Esophagus muscularis mucosa (tissue), 3 donors: Measurements from ENCODE around the gene NOL6.

ENCODE experiments used
- POLR2A ChIP-seq: fragments of 450-650 bp; IDR thresholded peaks from one replicate; pipeline ENCODE4 v1.6.1; 2017; ENCODE audit warnings: antibody characterized with exemption, moderate library complexity, mild to moderate bottlenecking, low read depth
- POLR2AphosphoS5 ChIP-seq, 2 donors: sonication (generic); formaldehyde crosslinking; IDR thresholded peaks; one replicate each; pipeline ENCODE4 v1.6.1; 2017; ENCODE audit warnings: antibody characterized with exemption in 2 of 2
- TF ChIP-seq, protein P1 (sequence below), 3 experiments: fragments of 200-600 bp in 2 of 3; fragments of 450-650 bp in 1 of 3; sonication (generic) in 2 of 3; IDR thresholded peaks; one replicate each; pipeline ENCODE4 v1.5.1; 2017 to 2019; ENCODE audit warnings: antibody characterized with exemption in 3 of 3, mild to moderate bottlenecking in 2 of 3, moderate library complexity in 1 of 3

DNA sequence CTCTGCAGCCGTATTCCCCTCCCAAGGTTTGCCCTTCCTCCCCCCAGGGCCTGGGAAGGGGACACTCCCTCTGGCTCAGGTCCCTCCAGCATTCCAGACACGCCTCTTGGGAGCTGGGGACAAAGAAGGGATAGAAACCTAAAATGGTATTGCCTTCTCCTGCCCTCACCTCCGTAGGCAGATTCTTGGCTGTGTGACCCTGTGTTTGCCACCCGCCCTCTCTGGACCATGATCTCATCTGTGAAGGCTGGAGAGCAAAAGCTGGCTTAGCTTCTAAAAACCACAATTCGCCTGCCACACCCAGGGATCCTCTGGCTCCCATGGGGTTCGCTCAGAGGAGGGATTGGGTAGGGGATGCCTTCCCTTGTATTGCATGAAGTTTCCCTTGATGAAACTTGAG is 34.0 kb downstream of the NOL6 start:
- TF ChIP-seq, protein P1, sequence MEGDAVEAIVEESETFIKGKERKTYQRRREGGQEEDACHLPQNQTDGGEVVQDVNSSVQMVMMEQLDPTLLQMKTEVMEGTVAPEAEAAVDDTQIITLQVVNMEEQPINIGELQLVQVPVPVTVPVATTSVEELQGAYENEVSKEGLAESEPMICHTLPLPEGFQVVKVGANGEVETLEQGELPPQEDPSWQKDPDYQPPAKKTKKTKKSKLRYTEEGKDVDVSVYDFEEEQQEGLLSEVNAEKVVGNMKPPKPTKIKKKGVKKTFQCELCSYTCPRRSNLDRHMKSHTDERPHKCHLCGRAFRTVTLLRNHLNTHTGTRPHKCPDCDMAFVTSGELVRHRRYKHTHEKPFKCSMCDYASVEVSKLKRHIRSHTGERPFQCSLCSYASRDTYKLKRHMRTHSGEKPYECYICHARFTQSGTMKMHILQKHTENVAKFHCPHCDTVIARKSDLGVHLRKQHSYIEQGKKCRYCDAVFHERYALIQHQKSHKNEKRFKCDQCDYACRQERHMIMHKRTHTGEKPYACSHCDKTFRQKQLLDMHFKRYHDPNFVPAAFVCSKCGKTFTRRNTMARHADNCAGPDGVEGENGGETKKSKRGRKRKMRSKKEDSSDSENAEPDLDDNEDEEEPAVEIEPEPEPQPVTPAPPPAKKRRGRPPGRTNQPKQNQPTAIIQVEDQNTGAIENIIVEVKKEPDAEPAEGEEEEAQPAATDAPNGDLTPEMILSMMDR (IDR thresholded peaks at IDR 0.05) = no peak
- TF ChIP-seq POLR2AphosphoS5 (IDR thresholded peaks at IDR 0.05) (no peak), POLR2A (no peak)
